A549 treated with AZD2906 at 1 μM for 4 hours (cell line): ENCODE data around the gene NSG2. TPM values are rescaled to one million over a fixed set of nuclear protein-coding genes. Genes with fewer than 3 reads are reported as not detected.

ENCODE experiments used
- total RNA-seq: library from RNA; stranded (reverse); fragments of 200-300 nt; extraction: Qiagen RNA extraction; gene quantifications from 5 replicates; pipeline ENCODE4 v1.2.3, GENCODE V29; 2022

The NSG2 gene
- total RNA-seq, result 0.15 TPM in 1 of 5 replicates, not detected in the others

DNA sequence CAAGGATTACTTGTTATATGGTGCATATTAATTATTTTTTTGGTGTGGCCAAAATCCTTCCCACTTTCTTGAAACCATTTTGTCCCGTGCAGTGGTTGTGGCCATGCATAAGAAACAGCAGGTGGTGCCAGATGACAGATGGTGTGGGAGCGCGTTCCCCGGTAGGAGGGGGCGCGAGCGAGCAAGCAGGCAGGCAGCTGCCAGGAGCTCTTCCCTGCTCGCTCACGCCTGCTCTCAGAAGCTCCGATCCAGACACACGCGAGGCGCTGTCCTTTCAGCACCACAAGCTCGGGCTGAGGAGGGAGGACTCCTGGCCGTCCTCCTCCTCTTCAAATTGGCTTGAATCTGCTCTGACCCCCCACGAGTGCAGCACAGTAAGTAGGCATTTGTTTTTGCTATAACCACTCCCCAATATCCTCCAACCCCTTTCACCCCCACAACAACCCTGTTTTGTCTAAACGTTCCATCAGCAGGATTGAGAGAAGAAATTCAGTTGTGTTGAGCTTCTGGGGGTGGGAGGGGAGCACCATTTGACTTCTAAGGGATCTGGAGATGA is at the start of gene NSG2:
NSG2 (plus strand) TSS at position 237 of the 556 bp plus-strand sequence. CDS start 1,050 bp downstream, outside the sequence.

Other genes with a start within 250 kb of the NSG2 start
- 21.4 to 31.0 TPM (median 23.9 TPM) in 5 replicates for gene CPEB4, start 157.4 kb upstream of the NSG2 start, total RNA-seq
- 0.05 to 0.08 TPM (median 0.07 TPM) in 3 of 5 replicates, not detected in the others for gene C5orf47, start 56.5 kb upstream of the NSG2 start, total RNA-seq